NOMO-1 treated with dmso at 0.1 percent for 144 hours (cell line): ENCODE measurements around the gene USH2A.
"Not testable (repeated sequence)": the region's sequence is repeated elsewhere in the genome, so short reads cannot be mapped to it uniquely, and the experiment has no call there.

Experiments
- DNase-seq: peaks from one replicate; lab custom pipeline; 2025; ENCODE audit not compliant: unreplicated experiment; lab: John Stamatoyannopoulos, UW

USH2A gene

DNA sequence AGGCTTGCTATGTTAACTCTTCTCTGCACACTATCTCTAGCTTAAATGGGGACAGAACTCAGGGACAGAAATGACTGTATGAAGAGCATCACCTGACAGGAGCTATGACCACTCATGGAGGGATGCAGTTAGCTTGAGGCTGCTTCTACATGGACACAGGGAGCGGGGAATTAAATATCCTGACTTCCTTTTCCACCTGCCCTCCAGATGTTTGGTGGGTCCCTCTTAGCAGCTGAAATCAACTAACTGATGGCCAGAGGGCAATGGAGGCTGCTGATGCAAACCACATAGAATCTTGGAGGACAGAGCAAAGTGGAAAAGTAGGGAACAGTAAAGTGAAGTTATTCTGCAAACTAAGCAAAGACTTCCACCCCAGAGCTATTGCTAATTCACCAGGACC, 214.1 kb downstream of the USH2A start:
- DNase-seq, result no peak

DNA sequence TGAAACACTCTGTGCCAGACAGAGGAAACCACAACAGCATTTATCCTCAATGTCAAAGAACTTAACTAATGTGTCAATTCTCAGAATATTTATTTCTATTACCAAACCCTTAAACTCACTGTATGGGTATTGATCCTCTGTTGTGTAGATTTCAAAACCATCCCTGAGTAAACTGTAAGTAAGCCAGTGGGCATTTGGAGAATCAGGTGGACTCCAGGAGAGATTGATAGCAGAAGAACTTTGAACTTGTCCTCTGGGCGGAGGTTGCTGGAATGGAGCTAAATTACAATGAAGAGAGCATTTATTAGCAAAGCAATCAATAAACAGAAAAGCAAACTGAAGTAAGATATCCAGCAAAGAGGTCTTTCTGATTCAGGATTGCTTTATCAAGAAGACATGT, 216.1 kb downstream of the USH2A start:
- no peak for DNase-seq

DNA sequence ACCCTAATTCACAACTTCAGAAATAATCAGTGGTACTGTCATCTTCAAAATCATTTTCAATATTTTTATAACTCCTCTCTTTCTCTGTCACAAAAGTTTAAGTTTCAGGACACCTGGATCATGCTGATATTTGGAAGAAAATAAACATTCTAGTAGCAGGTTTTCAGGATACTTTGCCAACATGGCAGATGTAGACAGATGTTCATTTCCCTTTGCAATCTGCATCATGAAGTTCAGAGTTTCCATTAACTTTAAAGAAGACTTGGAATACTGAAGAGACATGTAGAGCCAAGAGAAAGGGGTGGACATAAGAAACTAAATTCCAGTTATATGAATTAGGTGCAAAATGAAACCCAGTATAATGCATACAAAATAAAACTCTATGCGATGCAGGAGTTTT, 218.1 kb downstream of the USH2A start:
- no peak for DNase-seq

DNA sequence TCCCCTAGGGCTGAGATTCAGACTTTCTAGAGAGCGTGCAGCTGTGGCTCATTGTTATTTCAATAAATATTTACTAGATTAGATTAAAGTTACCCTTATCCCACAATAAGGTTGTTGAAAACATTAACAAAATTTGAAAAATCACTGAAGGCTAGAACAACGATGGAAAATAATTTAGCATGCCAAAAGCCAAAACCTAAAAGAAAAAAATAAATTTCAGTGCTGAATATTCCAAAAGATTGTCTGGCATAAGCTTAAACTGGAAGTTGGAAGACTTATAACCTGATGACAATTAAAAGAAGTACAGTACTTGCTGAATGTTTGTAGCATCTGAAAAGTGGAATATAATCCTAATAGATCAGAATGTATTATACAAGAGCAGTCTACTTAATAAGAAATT, 221.3 kb downstream of the USH2A start:
- no peak for DNase-seq

DNA sequence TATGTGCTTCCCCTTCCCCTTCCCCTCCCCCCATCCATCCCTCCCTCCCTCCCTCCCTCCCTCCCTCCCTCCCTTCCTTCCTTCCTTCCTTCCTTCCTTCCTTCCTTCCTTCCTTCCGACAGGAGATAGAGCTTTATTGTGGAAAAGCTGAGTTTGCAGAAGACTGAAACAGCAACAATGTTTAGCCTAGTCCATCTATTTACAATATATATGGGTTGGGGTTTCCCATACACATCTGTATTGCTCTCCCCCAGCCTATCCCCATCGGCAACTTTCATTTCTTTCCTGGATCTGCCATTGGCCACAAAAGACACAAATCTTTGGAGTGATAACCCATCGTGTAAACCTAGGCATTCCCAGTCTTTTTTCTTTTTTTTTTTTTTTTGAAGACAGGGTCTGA, 222.3 kb downstream of the USH2A start:
- no peak for DNase-seq

DNA sequence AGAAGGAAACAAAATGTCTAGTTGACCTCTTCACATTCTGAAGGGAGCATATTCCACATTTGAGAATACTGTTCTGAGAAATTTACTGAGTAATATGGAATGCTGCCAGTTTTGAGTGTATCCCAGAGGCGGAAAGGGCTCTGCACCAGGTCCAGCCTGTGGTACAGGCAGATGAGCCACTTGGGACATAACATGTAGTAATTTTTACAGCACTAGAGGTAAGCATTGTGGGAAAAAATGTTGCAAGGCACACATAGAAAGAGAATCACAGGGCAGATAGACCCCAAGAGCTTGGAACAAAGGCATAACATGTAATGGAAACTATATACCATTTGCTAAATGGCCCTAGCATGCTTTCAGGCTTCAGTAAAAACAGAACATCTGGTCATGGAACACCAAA, 228.5 kb downstream of the USH2A start:
- no peak for DNase-seq

DNA sequence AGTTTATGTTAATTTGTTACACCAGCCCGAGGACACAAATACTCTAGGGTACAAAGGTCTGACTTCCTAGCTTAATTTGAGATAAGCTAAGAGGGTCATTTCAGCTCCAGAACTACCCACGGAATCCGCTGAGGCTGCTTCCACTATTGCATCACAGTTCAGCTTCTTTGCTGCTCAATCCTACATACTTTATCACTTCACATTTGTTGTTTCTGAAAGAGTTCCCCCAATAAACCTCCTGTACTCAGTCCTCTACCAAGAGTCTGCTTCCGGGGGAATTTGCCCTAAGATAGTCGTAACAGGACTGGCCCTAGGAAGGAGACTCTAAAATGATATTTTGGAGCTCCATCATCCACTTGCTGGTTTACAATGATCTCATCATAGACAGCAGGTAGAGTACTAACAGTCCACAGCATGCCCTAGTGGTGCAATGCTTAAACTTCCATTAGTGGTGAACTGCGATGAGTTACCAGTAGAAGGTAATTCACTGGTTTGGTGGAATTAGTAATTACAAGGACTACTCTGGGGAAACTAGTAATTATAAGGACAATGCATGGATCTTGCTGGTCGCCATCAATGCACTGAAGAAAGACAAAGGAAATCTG, 229.3 kb downstream of the USH2A start:
- no peak for DNase-seq

DNA sequence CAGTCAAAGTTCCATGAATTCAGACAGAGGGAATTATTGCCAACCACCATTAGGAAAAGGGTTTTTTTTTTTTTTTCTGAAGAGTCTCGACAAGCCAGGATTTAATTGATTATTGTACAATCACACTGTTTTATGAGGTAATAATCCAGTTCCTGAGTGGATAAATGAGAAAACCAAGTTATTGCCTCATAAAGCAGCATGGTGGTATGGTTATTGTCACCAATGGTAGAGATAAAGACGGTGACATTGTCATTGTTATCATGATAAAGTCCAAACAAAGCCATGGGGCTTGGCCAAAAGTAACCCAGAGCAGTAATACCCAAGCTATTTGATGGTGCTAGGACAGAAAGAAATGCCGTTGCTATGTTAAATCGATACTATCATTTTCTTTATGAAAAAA, 232.8 kb downstream of the USH2A start:
- no peak for DNase-seq

DNA sequence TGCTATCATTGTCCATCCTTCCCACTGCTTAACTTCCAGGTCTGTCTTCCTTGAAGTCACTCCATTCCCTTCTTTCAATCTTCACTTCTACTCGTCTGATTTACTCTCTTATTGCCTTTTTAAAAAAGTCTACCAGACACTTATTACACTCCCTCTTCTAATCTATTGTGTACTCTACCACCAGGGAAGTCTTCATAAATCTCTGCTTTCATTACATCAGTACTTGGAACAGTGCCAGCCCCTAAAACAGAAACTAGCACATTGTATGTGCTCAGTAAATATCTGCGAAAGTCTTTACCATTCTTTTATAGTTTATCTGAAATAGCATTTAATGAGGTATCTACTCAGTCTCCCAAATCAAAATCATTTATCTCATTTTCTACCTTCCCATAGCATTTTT, 236.4 kb downstream of the USH2A start:
- no peak for DNase-seq

DNA sequence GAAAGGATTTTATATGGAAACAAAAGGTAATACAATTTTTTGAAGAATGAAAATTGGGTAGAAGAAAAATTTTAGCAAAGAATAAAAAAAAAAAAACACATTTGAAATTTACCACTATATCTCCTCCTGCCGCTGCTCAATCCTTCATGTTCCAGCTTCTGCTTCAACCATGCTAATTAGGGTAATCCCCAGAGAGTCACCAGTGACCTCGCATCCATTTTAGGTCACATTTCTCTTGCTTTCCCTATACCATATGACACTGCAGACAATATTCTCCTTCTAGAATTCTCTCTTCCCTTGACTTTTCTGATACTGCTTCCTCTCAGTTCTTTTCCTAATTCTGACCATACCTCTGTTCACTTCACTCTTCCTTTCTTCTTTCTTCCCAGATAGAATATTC, 237.1 kb downstream of the USH2A start:
- no peak for DNase-seq

DNA sequence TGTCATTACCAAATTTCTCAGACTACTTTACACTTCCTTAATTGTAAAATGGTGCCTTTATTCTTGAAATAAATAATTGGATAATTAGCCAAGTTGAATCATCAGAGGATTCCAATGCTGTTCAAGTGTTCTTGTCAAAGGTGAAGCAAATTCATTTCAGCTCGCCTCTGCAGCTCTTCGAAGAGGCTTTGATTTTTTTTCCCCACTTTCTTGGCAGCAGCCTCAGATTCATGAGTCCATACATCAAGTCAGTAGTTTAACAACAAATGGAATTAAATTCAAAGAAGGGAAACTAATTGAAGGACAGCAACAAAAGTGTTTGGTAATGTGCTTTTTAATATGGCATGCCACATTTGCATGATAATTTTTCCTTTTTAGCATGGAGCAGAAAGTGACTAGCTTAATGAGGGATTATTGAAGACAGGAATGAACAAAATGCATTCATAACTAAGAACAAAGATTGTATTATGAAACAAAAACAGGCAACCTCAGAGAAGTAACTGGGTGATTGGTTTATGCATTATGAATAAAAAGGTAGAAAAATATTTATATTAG, 239.0 kb downstream of the USH2A start:
- no peak for DNase-seq

DNA sequence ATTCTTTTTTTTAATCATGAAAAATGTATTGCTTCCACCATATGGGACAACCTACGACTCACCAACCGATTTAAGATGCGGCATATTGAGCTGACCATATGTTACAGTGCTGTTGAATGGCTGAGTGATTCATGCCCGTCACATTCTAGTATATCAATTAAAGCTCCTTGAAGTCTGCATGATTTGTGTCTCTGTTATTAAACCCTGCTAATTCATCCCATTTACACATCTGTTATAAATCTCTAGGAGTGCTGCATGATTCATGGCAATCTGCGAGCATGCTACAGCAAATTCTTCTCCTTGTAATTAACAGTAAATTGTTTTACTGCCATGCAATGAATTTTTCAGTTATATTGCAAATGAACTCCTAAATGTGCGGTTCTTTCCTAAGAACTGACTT, 239.8 kb downstream of the USH2A start:
- no peak for DNase-seq

DNA sequence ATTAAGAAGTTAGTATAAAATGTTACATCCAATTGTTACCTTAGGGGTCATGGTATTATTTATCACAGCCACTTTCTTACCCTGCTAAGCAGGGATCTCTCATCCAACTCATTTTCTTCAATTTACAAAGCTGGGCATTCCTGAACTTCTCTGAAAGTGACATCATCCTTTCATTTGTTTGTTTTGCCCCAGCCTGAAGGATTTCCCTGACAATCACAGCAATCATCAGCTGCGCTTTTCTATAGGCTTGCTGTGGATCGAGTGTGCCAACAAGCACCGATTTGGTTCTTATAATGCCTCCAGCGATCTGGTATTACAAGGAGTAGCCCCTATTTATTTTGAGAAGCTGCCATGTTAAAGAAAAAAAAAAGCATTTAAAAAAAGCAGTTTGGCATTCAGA, 240.2 kb downstream of the USH2A start:
- no peak for DNase-seq

DNA sequence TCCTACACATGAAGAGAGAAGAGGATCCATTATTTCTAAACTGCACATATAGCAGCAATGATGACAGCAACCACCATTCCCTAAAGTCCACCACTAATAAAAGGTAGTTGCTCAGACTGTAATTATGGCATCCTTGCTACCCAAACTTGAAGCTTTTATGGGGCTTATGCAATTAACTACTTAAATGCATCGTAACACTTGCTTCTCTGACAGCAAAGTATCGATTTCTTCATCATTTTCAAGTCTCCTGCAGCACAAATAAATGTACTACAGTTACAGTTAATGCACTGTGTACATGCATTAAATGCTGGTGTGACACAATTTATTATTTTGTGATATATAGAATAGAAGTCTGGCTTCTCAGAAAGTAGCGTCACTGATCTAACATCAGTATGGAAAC, 241.7 kb downstream of the USH2A start:
- no peak for DNase-seq

DNA sequence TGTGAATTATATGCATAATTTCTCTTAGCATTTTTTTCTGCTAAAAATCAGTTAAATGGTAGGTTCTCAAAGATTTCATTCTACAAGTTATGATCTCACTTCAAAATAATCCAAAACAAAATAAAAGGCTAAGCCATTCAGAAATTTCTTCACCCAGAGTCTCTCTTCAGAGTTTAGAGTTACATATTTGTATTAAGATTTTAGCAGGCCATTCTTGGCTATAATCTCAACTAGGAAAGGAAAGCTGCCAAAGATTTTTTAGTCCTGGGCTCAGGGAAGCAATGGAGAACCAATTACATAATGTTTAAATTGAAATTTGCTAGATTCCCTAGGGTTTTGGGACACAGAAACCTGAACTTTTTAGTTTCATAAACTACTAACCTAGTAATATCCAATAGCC, 245.0 kb downstream of the USH2A start:
- DNase-seq, result no peak

DNA sequence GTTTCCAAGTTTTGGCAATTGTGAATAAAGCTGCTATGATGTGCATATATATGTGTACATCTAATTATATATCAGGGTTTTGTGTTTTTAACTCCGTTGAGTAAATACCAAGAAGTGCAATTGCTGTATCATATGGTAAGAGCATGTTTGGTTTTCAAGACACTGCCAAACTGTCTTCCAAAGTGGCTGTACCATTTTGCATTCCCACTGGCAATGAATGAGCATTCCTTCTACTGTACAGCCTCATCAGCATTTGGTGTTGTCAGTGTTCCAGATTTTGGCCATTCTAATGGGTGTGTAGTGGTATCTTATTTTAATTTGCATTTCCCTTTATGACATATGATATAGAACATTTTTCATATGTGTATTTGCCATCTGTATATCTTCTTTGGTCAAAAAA, 246.3 kb downstream of the USH2A start:
- no peak for DNase-seq

DNA sequence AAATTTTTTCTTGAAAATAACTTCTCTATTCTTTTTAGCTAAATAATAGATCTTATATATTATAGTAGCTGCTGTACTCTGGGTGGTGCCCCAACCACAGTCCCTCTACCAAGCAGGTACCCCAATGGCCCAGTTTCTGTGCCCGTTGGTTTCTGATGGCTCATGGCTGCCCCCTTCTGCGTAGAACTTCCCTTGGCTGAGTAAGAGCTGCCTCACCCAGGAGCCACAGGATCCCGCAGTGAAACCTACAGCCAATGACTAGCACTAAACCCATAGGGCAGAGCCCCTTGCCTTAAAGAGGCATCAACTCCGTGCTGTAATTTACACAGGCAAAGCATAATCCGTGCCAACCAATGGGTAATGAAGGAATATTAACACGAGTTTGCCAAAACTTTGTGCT, 247.5 kb downstream of the USH2A start:
- no peak for DNase-seq

DNA sequence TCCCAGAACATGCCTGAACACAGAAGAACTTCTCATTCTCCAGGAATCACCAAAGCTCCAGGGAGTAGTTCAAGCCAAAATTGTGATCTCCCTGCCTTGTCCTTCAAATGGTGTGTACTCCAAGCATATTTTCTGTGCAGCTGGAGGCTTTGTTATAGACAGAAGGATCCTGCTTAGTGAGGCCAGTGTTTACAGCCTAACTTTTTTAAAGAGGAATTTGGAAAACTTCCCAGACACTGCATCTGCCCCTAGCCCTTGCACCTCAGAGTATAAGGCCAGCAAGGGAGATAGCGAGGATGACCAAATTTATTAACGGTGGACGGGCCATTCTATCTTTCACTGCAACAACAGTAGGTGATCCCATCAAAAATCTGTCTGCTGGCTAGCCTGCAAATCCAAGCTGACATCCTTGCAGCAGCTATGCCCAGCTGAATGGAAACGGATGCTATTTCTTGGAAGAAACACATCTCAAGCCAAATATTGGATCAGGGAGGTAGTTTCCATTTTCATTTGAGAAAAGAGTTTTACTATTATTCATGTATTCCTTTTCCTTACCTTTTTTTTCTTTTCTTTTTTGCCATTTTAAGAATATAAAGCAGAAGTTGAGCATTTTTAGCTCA, 249.8 kb downstream of the USH2A start:
- no peak for DNase-seq

DNA sequence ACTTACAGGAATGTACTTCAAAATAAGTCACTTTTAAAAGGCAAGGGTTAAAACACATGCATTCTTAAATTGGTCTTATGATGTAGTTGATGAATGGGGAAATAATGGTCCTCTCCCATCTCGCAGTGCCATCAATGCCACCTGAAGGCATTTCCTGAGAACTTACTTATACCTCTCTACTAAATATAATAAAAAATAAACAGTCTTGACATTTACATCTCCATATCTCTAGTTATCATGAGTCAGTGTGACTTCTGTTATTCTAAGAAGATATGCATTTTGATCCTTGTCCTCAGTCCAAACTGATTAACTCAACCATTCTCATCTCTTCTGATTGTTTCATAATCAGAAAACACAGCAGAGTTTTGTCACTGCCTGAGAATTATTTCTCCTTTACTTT, 253.9 kb downstream of the USH2A start:
- no peak for DNase-seq

DNA sequence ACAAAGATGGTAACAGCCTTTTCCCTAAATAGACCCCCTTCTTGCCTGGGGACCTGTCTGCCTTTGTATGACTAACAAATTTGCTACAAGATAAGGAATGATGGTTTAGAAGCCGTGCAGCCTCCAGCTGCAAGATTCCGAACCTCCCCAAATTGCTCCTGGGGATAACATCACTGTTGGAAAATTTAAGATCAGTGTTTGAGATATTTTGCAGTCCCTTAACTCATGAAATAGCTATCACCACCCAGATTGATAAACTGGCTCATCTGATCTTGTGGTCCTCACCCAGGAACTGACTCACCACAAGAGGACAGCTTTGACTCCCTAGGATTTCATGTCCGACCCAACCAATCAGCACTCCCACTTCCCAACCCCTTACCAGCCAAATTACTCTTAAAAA, 254.7 kb downstream of the USH2A start:
- no peak for DNase-seq

DNA sequence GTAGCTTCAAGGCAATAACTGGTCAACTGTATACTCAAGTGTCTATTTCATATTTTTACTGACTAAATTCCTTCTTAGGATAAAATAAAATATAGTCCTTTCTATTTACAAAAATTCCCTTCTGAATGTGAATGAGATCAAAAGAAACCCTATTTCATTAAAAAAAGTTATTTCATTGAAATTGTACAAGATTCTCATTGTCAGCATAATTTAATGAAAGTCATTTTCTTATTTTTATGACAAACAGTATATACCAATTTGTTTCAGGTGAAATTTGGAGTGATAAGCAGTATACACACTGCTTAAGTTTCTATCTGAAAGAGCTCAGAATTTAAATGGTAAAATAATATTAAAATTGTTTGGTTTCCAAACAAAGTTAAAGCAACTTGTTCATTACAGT, 269.2 kb downstream of the USH2A start:
- DNase-seq, result no peak

DNA sequence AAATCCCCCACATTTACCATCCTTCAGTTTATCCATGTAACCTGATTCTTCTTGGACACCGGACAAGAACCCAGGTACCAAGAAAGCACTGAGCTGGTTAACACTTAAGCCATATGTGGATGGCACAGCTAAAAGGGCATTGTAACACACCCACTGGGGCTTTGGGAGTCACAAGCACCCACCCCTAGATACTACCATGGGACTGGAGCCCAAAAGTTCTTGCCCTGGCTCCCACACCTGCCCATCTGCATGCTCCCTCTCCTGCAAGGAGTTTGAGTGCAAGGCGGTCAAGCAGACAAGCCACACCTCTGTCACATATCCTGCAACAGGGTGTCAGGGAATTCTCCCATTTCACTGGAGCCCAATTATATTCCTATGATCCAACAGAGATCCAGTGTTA, 270.1 kb downstream of the USH2A start:
- DNase-seq, result no peak

DNA sequence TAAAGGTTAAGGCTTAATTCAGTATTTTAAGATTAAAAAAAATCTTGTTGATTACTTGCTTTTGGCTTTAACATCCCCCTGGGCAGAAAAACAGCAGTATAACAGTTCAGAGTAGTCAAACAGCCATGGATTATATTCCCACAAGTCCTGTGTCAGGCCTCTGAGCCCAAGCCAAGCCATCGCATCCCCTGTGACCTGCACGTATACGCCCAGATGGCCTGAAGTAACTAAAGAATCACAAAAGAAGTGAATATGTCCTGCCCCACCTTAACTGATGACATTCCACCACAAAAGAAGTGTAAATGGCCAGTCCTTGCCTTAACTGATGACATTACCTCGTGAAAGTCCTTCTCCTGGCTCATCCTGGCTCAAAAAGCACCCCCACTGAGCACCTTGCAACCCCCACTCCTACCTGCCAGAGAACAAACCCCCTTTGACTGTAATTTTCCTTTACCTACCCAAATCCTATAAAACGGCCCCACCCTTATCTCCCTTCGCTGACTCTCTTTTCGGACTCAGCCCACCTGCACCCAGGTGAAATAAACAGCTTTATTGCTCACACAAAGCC, 277.7 kb downstream of the USH2A start:
- DNase-seq, result not testable (repeated sequence)
